ENCODE measurements around the gene PPP2R5A.
A peak's percentile ranks its signal among the peaks of the same experiment; 100 is the strongest.

Gene PPP2R5A

DNA sequence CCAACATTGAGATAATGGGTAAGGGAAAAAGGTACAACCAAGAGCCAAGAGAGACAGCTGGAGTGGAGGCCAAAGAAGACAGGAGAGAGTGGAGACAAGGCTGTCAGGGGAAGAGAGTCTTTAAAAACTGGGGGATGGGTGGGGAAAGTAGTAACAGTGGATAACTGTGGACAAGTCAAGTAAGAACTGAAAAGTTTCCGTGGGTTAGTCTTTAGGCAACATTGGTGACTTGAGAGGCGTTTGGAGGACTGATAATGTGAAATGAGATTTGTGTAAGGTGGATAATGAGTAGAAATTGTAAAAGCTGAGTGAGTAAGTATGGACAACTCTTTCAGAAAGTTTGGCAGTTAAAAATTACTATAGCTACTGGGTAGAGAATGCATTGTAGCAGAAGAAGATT is 10.4 kb downstream of the PPP2R5A start:
- peaks cover 75% of the 10 kb centered on the region for H4K20me1 ChIP-seq (ENCODE audit: insufficient read depth, low read length, poor library complexity, severe bottlenecking)
- H3K4me2 ChIP-seq (ENCODE audit: low read depth, low read length, poor library complexity, severe bottlenecking) = peak overlapping the region; percentile 17
- H2AFZ ChIP-seq (ENCODE audit: low read length) = no peak overlapping the region
- TF ChIP-seq EZH2phosphoT487 (IDR thresholded peaks at IDR 0.05; ENCODE audit: borderline replicate concordance) = no peak
- TF ChIP-seq, protein P1, sequence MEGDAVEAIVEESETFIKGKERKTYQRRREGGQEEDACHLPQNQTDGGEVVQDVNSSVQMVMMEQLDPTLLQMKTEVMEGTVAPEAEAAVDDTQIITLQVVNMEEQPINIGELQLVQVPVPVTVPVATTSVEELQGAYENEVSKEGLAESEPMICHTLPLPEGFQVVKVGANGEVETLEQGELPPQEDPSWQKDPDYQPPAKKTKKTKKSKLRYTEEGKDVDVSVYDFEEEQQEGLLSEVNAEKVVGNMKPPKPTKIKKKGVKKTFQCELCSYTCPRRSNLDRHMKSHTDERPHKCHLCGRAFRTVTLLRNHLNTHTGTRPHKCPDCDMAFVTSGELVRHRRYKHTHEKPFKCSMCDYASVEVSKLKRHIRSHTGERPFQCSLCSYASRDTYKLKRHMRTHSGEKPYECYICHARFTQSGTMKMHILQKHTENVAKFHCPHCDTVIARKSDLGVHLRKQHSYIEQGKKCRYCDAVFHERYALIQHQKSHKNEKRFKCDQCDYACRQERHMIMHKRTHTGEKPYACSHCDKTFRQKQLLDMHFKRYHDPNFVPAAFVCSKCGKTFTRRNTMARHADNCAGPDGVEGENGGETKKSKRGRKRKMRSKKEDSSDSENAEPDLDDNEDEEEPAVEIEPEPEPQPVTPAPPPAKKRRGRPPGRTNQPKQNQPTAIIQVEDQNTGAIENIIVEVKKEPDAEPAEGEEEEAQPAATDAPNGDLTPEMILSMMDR (conservative IDR thresholded peaks at IDR 0.05; ENCODE audit: low read length) = no peak
- H3K9me2 ChIP-seq (replicated peaks; ENCODE audit: low read depth, low read length) = no peaks in the 10 kb centered on the region
- H3K79me2 ChIP-seq (ENCODE audit: insufficient read depth, low read length) = peaks cover 86% of the 10 kb centered on the region
- no peak overlapping the region for H3K4me3 ChIP-seq (ENCODE audit: low read length, poor library complexity, severe bottlenecking)
- no peak overlapping the region for H3K9ac ChIP-seq (ENCODE audit: low read depth, low read length, poor library complexity, severe bottlenecking)
- no peaks in the 10 kb centered on the region for H3K9me3 ChIP-seq (ENCODE audit: insufficient read depth, low read depth, low read length)
- no peaks in the 10 kb centered on the region for H3K27me3 ChIP-seq (ENCODE audit: insufficient read depth, low read length, poor library complexity, severe bottlenecking)
- peaks cover 44% of the 10 kb centered on the region for H3K4me1 ChIP-seq (ENCODE audit: insufficient read depth, low read length, poor library complexity, severe bottlenecking)
- no peaks in the 10 kb centered on the region for H3F3A ChIP-seq (ENCODE audit: low read depth)
- H3K36me3 ChIP-seq (ENCODE audit: insufficient read depth, low read length) = no peaks in the 10 kb centered on the region

DNA sequence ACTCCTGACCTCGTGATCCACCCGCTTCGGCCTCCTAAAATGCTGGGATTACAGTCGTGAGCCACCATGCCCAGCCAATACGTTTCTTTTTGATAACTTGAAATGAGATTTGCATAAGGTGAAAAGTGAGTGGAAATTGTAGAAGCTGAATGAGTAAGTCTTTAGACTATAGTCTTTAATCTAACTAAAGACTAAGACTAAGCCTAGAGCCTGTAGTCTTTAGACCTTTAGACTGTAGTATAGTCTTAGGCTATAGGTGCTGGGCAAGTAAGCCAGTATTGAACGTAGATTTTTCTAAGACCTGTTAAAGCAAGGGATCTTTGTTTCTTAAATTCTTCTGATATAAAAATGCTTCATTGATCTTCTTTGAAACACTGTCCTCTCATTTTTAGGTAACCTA is 12.1 kb downstream of the PPP2R5A start:
- no peaks in the 10 kb centered on the region for H3K9me3 ChIP-seq (ENCODE audit: insufficient read depth, low read depth, low read length)
- H3K36me3 ChIP-seq (ENCODE audit: insufficient read depth, low read length) = no peaks in the 10 kb centered on the region
- H3K9me2 ChIP-seq (replicated peaks; ENCODE audit: low read depth, low read length) = no peaks in the 10 kb centered on the region
- peaks cover 29% of the 10 kb centered on the region for H3K4me1 ChIP-seq (ENCODE audit: insufficient read depth, low read length, poor library complexity, severe bottlenecking)
- H4K20me1 ChIP-seq (ENCODE audit: insufficient read depth, low read length, poor library complexity, severe bottlenecking) = peaks cover 71% of the 10 kb centered on the region
- TF ChIP-seq EZH2phosphoT487 (IDR thresholded peaks at IDR 0.05; ENCODE audit: borderline replicate concordance) = no peak
- TF ChIP-seq, protein P1 (conservative IDR thresholded peaks at IDR 0.05; ENCODE audit: low read length) = no peak
- no peaks in the 10 kb centered on the region for H3F3A ChIP-seq (ENCODE audit: low read depth)
- no peaks in the 10 kb centered on the region for H3K27me3 ChIP-seq (ENCODE audit: insufficient read depth, low read length, poor library complexity, severe bottlenecking)
- H2AFZ ChIP-seq (ENCODE audit: low read length) = no peak overlapping the region
- no peak overlapping the region for H3K9ac ChIP-seq (ENCODE audit: low read depth, low read length, poor library complexity, severe bottlenecking)
- H3K79me2 ChIP-seq (ENCODE audit: insufficient read depth, low read length) = peaks cover 86% of the 10 kb centered on the region
- H3K4me3 ChIP-seq (ENCODE audit: low read length, poor library complexity, severe bottlenecking) = no peak overlapping the region
- H3K4me2 ChIP-seq (ENCODE audit: low read depth, low read length, poor library complexity, severe bottlenecking) = no peak overlapping the region

DNA sequence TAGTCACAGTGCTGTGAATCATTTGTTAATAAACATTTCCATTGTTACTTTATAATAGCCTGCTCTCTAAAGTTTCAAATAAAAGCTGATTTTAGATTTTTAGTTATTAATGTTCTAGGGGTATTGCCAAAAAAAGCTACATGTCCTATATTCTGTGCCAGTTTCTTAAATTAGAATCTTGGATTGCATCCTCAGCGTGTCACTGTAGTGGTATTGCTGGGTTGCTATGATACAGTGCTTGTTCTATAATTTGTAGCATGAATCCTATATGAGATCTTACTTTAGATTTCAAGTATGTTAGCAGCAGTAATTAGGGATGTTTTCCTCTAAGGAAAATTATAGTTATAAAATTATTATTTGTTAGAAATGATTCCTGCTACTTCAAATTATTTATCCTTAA is 16.4 kb downstream of the PPP2R5A start:
- Histone ChIP-seq H3K27me3 (ENCODE audit: insufficient read depth, low read length, poor library complexity, severe bottlenecking) (no peaks in the 10 kb centered on the region), H3K4me3 (ENCODE audit: low read length, poor library complexity, severe bottlenecking) (no peak overlapping the region), H3K9me2 (replicated peaks; ENCODE audit: low read depth, low read length) (no peaks in the 10 kb centered on the region), H2AFZ (ENCODE audit: low read length) (no peak overlapping the region), H3K79me2 (ENCODE audit: insufficient read depth, low read length) (peaks cover 81% of the 10 kb centered on the region), H3K9ac (ENCODE audit: low read depth, low read length, poor library complexity, severe bottlenecking) (no peak overlapping the region), H3K4me2 (ENCODE audit: low read depth, low read length, poor library complexity, severe bottlenecking) (no peak overlapping the region), H3K4me1 (ENCODE audit: insufficient read depth, low read length, poor library complexity, severe bottlenecking) (peaks cover 5% of the 10 kb centered on the region), H3K9me3 (ENCODE audit: insufficient read depth, low read depth, low read length) (no peaks in the 10 kb centered on the region), H3K36me3 (ENCODE audit: insufficient read depth, low read length) (no peaks in the 10 kb centered on the region), H3F3A (ENCODE audit: low read depth) (no peaks in the 10 kb centered on the region), H4K20me1 (ENCODE audit: insufficient read depth, low read length, poor library complexity, severe bottlenecking) (peaks cover 57% of the 10 kb centered on the region)
- TF ChIP-seq, protein P1 (conservative IDR thresholded peaks at IDR 0.05; ENCODE audit: low read length) = no peak
- no peak for TF ChIP-seq EZH2phosphoT487 (IDR thresholded peaks at IDR 0.05; ENCODE audit: borderline replicate concordance)
